SIG-M5 treated with dmso at 0.1 percent for 504 hours (cell line): ENCODE results near the gene SLC8A3.

Experiments used
- DNase-seq: peaks from one replicate; lab custom pipeline; 2025; ENCODE audit not compliant: unreplicated experiment; lab: John Stamatoyannopoulos, UW

The SLC8A3 gene

GRCh38 chr14:70073924-70074566 lies 114.7 kb downstream of the SLC8A3 start:
- DNase-seq: peak; percentile 58

GRCh38 chr14:70069186-70069585 lies 119.6 kb downstream of the SLC8A3 start:
- no peak for DNase-seq

GRCh38 chr14:70067810-70068209 lies 120.9 kb downstream of the SLC8A3 start:
- DNase-seq: no peak

GRCh38 chr14:70064136-70064865 lies 124.5 kb downstream of the SLC8A3 start:
- DNase-seq: no peak

GRCh38 chr14:70061108-70061507 lies 127.6 kb downstream of the SLC8A3 start:
- no peak for DNase-seq

GRCh38 chr14:70059545-70059944 lies 129.2 kb downstream of the SLC8A3 start:
- no peak for DNase-seq

- DNase-seq: no peak
Measured at GRCh38 chr14:70057519-70058136, 131.1 kb downstream of the SLC8A3 start.

GRCh38 chr14:70052990-70053389 lies 135.8 kb downstream of the SLC8A3 start:
- no peak for DNase-seq

- DNase-seq: no peak
Measured at GRCh38 chr14:70050136-70050535, 138.6 kb downstream of the SLC8A3 start.

- DNase-seq: no peak
Measured at GRCh38 chr14:70049605-70050004, 139.1 kb downstream of the SLC8A3 start.

- no peak for DNase-seq
Measured at GRCh38 chr14:70048313-70048654, 140.5 kb downstream of the SLC8A3 start.

- DNase-seq: peak; percentile 16
Measured at GRCh38 chr14:70047598-70048312, 141.0 kb downstream of the SLC8A3 start.

GRCh38 chr14:70045844-70046535 lies 142.8 kb downstream of the SLC8A3 start:
- peak; percentile 43 for DNase-seq

- DNase-seq: no peak
Measured at GRCh38 chr14:70045310-70045709, 143.4 kb downstream of the SLC8A3 start.

- DNase-seq: no peak
Measured at GRCh38 chr14:70043001-70043400, 145.8 kb downstream of the SLC8A3 start.

GRCh38 chr14:70036665-70037064 lies 152.1 kb downstream of the SLC8A3 start:
- DNase-seq: no peak

GRCh38 chr14:70034257-70034656 lies 154.5 kb downstream of the SLC8A3 start:
- DNase-seq: no peak

- no peak for DNase-seq
Measured at GRCh38 chr14:70033561-70033960, 155.2 kb downstream of the SLC8A3 start.

- no peak for DNase-seq
Measured at GRCh38 chr14:70033116-70033515, 155.6 kb downstream of the SLC8A3 start.

- no peak for DNase-seq
Measured at GRCh38 chr14:70032447-70032846, 156.3 kb downstream of the SLC8A3 start.

- no peak for DNase-seq
Measured at GRCh38 chr14:70032016-70032415, 156.7 kb downstream of the SLC8A3 start.
